ENCODE results near the gene CCNG2. TPM values are rescaled to one million over a fixed set of nuclear protein-coding genes. Genes with fewer than 3 reads are reported as not detected.

Gene CCNG2
- total and polyA plus RNA-seq, 9 of the 15 experiments (the other 6 are each of a cell fraction or from before 2014, with no cell fraction given), result 0.49 to 6.6 (median 2.9) TPM

GRCh38 chr4:77204621-77205020 is 47.6 kb downstream of the CCNG2 start:
- CTCF ChIA-PET (ENCODE audit: low intra/inter-chr PET ratio), result interaction anchor here (3.0 to 3.1 kb wide), 2 partner anchors 152 to 159 kb away, joined by 17 to 18 read pairs; no protein-coding TSS in a partner anchor
- no peak for TF ChIP-seq ZNF639 (CRISPR knock-in tag; conservative IDR thresholded peaks at IDR 0.05 in 1 of 2, IDR thresholded peaks at IDR 0.05 in 1 of 2)
- no peak for TF ChIP-seq POLR2G (IDR thresholded peaks at IDR 0.05; ENCODE audit: low read depth, low read length)
- no peak for TF ChIP-seq CHD1 (IDR thresholded peaks at IDR 0.05; ENCODE audit: low read length)
- TF ChIP-seq FOXO4 (CRISPR knock-in tag; IDR thresholded peaks at IDR 0.05), result no peak
- no peak for TF ChIP-seq BCL6 (CRISPR knock-in tag; IDR thresholded peaks at IDR 0.05)
- TF ChIP-seq SMC3 (conservative IDR thresholded peaks at IDR 0.05; ENCODE audit: insufficient read depth, low read depth, low read length), result no peak
- no peak for TF ChIP-seq JUN (IDR thresholded peaks at IDR 0.05; ENCODE audit: borderline replicate concordance, low read depth, low read length)
- TF ChIP-seq JUN (CRISPR knock-in tag; IDR thresholded peaks at IDR 0.05; ENCODE audit: borderline replicate concordance), result no peak
- Histone ChIP-seq H2AFZ (ENCODE audit: low read depth, low read length) (no peak overlapping the region), H3K27ac (ENCODE audit: extremely low read depth, low read depth, low read length) (no peak overlapping the region), H4K20me1 (replicated peaks; ENCODE audit: control insufficient read depth, insufficient read depth, low read length) (no peaks in the 10 kb centered on the region), H3K9ac (ENCODE audit: insufficient read depth in 1 of 2, low read depth in 2 of 2, low read length in 2 of 2) (no peak overlapping the region), H3K4me1 (replicated peaks in 1 of 2; ENCODE audit: control insufficient read depth in 2 of 2, insufficient read depth in 2 of 2, low read length in 2 of 2) (no peaks in the 10 kb centered on the region), H3K4me2 (ENCODE audit: insufficient read depth, low read length) (no peak overlapping the region), H3K36me3 (ENCODE audit: control insufficient read depth, insufficient read depth, low read length) (no peaks in the 10 kb centered on the region), H3K9me3 (replicated peaks; ENCODE audit: control insufficient read depth, insufficient read depth, low read depth, low read length) (no peaks in the 10 kb centered on the region), H3K27me3 (ENCODE audit: control insufficient read depth in 2 of 2, insufficient read depth in 2 of 2, low read length in 2 of 2) (peaks cover 16 to 17% of the 10 kb centered on the region in 2 experiments; a peak in 3 of 5 replicates), H3K9me1 (ENCODE audit: control insufficient read depth, insufficient read depth, low read length) (no peaks in the 10 kb centered on the region), H3K4me3 (no peak overlapping the region), H3K79me2 (ENCODE audit: control insufficient read depth, insufficient read depth, low read length) (no peaks in the 10 kb centered on the region)
- in situ Hi-C loops (cut with MboI), result loop anchor here (5.0 kb wide), 1 partner anchor 152 kb away; no protein-coding TSS in a partner anchor
- intact Hi-C loops (cut with micrococcal nuclease), result loop anchor here (5.0 to 10.0 kb wide), 3 partner anchors 257 to 770 kb away; partner anchors contain the start of genes SEPTIN11 and SHROOM3
- no peak for DNase-seq (ENCODE audit: extremely low read depth in 1 of 4, low spot score in 3 of 4)
- FAIRE-seq, result no peak
- ATAC-seq, result no peak
- POLR2A ChIA-PET, result no interaction called here
- BruUV-seq (replicated peaks), result no TSS peak
